ENCODE data around the gene NCAM2.
"Not testable (repeated sequence)": the region's sequence is repeated elsewhere in the genome, so short reads cannot be mapped to it uniquely, and the experiment has no call there.

Gene NCAM2

DNA sequence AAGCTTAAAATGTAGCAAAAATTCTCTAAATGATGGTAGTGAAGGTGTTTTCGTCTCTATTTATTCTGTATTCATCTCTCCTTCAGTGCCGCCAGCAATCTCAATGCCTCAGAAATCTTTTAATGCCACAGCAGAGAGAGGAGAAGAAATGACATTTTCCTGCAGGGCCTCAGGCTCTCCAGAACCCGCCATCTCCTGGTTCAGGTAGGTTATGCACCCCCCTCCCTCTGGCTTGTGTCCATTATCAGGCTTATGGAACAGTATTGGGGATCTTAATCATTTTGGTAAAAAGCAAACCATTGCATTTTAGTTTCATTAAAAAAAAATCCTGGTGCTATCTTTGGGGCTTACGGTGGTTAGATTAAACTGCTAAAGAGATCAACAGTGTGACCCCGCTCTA is 326.1 kb downstream of the NCAM2 start:
- DNase-seq (ENCODE audit: low spot score), result no peak

DNA sequence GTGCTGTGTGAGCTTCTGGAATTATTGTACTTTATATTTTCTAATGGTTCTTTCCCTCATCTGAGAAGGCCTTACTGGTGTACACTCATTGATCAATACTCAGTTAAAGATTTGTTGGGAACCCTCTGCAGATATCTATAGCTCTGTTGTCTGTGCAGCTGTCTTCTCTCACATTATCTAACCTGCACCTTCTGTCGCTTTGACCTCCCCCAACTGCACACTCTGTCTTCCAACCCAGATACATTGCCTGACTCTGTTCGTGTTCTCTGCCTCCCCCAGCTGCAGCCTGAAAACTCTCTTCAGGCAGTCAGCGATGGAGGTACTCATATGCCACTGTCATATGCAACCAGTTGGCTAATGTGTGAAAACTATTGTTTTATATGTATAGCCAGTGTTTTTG is 334.3 kb downstream of the NCAM2 start:
- no peak for DNase-seq (ENCODE audit: low spot score)

DNA sequence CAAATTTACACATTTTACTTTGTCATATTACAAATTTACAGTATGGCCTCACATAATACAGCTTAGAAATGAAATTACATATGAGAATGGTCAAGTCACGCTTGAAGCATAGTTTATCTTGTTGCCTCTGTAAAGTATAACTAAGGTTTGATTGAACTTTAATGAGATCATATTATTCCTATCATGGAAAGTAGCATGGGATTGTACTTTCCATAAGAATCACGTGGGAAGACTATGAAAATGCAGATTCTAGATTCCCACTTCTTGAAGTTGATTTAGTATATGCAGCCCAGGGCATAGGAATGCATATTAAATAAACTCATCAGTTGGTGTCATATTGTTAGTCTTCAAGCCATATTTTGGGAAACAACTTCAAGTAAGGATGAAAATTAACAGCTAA is 342.8 kb downstream of the NCAM2 start:
- DNase-seq (ENCODE audit: low spot score), result no peak

DNA sequence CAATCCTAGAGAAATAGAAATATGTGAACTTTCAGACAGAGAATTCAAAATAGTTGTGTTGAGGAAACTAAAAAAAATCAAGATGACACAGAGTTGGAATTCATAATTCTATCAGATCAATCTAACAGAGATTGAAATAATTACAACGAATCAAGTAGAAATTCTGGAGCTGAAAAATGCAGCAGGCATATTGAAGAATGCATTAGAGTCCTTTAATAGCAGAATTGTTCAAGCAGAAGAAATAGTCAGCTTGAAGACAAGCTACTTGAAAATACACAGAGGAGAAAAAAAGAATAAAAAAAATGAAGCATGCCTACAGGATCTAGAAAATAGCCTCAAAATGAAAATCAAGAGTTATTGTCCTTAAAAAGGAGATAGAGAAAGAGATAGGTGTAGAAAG is 347.1 kb downstream of the NCAM2 start:
- no peak for DNase-seq (ENCODE audit: low spot score)

DNA sequence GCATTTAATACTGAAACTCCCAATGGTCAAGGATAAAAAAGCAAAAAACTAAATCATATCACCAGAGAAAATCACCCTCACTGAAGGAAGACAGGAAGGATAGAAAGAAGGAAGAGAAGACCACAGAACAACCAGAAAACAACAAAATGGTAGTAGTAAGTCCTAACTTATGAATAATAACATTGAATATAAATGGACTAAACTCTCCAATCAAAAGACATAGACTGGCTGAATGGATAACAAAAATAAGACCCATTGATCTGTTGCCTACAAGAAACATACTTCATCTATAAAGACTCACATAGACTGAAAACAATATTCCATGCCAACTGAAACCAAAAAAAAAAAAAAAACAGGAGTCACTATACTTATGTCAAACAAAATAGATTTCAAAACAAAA is 347.7 kb downstream of the NCAM2 start:
- DNase-seq (ENCODE audit: low spot score), result no peak

DNA sequence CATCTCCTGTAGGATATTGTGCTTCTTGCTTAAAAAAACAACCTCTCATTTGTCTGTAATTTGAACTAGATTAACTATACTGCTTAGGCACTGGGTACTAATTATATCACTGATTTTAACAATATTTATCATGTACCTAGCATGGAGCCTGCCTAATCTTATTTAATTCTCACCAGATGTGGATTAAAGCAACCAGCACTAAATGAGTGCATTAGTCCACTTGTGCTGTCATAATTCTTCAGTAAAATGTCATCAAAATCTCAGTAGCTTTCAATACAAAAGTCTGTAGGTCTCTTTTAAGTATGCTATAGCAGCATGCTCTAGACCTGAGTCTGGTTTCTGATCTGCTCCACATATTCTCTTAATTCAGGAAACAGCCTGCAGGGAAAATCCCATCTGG is 368.1 kb downstream of the NCAM2 start:
- no peak for DNase-seq (ENCODE audit: low spot score)

DNA sequence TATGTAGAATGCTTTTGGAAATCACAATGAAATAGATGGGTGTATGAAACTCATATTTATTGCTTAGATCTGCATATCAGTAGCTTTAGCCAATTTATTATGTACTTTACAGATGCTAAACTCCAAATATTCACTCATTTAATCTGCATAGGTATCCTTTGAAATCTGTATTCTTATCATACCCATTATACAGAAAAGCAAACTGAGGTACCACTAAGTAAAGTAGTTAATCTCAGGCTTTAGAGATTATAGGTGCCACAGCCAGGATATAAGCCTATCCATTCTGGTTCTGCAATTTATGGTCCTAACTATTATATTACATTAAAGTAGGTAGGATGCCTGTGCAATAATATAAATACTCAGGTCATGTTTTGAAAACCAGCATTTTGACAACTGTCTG is 369.4 kb downstream of the NCAM2 start:
- DNase-seq (ENCODE audit: low spot score), result no peak

DNA sequence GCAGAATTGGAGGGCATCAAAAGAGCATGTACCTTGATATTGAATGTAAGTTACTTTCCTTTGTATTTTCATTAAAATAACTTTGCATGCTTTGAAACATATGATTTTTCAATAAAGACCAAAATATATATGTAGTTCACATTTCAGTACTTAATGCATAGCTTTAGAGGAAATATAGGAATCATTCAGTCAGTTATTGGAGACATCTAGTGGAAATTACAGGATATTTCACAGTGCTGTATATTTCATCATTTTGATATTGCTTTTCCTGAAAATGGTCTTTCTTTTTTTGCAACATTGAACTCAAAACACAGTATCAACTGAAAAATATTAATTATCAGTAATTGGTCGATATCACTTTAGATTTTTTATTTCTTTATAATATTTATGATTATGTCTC is 375.8 kb downstream of the NCAM2 start:
- no peak for DNase-seq (ENCODE audit: low spot score)

DNA sequence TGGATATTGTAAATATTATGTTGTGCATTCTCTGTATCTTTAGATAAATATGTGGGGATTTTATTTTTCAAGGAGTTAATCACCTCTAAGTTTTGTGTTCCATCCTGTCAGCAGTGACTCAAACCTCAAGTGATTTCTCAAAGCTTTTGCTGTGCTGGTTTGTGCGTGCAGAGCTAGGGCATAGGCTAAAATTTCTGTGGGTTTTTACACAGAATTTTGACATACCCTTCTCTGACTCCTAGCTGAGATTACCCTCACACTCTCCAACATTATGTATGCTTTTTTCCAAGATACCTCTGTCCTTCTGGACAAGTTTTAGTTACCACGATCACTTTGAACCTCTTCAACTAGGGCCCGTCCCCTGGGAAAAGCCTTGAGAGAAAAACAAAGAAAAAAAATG is 384.9 kb downstream of the NCAM2 start:
- DNase-seq (ENCODE audit: low spot score), result no peak

DNA sequence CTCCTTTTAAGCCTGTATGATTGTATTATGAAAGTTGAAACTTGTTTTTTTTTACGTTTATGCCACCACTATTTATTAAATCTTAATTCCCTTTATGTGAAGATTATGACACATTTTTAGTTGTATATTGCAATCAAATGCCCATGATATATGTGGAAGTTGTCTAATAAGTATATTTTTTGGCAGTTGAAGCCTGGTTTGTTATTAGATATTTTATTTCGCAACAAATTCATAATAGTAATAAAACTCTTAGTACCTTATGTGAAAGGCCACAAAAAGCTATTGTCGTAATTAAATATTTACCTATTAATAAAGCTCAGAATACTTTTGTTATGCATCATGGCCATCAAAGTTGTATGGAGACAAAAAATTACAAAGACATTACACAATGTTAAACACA is 386.8 kb downstream of the NCAM2 start:
- no peak for DNase-seq (ENCODE audit: low spot score)

DNA sequence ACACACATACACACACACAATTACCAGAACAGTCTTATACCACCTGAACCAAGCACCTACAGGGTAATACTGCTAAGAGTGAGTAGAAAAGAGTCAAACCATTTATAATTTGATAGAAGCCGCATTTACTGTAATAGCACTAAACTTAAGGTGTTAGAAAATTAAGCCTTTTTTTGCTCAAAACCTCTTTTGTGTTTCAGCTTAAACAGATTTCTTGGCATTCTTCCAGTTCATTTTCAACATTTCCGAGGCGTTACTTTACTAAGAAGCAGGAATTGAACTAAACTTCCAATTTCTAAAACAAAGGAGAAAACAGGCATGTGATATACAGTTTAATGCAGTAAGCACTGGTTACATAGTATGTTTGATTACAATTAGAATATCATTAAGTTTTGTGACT is 387.2 kb downstream of the NCAM2 start:
- no peak for DNase-seq (ENCODE audit: low spot score)

DNA sequence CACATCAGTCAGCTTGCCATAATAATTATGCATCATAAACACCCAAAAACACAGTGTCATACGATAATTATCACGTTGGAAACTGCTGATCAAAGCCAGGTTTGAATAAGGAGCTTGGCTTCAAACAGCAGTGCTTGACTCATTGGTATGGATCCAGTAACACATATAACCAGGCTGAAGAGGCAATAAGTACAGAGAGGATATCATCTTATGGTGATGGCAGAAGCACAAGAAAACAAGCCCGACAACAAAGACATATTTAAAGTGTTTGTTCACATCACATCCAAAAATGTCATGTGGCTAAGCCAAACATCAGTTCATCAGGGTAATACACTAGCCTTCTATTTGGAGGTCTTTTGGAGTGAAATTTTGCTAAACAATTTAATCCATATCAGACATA is 389.7 kb downstream of the NCAM2 start:
- no peak for DNase-seq (ENCODE audit: low spot score)

DNA sequence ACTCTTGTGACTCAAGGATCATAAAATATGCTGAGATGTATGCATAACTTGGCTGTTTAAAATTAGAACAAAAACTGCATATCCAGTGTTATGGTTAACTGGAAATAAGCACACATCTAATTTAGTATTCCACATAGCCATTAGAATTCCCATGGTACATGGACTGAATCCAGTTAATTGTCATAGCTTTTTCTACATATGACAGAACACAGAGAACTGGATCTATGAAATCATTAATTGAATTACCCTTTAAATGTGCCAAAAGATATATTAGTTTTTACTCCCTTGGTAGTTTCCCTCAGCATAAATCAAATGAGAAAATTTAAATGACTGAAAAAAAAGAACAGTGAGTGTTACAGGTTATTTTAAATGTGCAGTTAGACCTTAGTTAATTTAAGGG is 395.9 kb downstream of the NCAM2 start:
- DNase-seq (ENCODE audit: low spot score), result no peak

DNA sequence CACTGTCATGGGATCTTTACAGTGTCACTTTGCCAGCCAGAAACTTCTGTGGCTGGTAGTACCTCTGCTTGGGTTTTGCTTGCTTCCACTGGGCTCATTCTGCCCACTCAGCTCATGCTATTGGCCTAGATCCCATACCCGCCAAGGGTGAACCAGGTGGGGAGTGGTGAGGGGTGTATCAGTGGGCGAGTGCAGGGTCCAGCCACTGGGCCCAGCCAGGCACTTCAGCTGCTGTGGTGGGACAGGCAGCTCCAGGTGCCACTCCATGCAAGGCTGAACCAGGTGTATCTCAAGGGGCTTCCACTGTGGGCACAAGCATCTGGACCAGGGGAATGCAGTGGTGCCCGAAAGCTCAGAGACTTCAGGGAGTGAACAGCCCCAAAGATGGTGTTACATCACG is 398.2 kb downstream of the NCAM2 start:
- DNase-seq (ENCODE audit: low spot score), result no peak

DNA sequence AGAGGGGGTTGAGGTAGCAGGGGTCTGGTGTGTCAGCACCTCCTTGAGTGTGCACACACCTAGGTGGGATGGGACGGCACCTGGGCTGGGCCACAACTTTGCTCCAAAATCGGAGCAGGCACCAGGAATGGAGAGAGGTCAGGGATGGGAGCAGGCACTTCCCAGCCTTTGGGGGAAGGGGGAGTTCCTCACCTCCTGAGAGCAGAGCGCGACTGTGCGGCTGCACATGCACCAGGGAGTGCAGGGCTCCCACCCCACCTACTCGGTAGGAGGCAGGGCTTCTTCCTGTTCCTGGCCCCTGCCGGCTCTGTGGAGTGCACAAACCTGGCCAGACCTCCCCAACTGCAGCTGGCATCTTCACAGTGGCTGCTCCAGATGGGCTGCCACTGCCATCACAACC is 399.3 kb downstream of the NCAM2 start:
- DNase-seq (ENCODE audit: low spot score), result no peak

DNA sequence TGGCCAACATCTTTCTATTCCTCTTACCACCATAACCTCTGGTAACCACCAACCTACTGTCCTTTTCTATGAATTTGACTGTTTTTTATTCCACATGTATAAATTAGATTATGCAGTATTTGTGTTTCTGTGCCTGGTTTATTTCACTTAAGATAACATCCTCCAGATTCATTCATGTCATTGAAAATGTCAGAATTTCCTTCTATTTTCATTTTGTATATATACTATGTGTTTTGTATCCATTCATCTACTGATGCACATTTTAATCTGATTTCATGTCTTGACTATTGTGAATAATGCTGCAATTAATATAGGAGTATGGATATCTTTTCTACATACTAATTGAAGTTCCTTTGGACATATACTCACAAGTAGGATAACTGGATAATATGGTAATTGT is 403.2 kb downstream of the NCAM2 start:
- DNase-seq (ENCODE audit: low spot score), result no peak

DNA sequence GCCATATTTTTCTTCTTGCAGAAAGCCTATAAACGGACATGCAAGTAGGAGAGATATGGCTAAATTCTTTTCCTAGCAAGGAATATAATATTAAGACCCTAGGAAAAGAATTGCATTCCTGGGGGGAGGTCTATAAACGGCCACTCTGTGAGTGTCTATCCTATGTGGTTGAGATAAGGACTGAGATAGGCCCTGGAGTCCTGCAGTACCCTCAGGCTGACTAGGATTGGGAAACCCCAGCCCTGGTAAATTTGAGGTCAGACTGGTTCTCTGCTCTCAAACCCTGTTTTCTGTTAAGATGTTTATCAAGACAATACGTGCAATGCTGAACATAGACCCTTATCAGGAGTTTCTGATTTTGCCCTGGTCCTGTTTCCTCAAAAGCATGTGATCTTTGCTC is 404.0 kb downstream of the NCAM2 start:
- not testable (repeated sequence) for DNase-seq (ENCODE audit: low spot score)

DNA sequence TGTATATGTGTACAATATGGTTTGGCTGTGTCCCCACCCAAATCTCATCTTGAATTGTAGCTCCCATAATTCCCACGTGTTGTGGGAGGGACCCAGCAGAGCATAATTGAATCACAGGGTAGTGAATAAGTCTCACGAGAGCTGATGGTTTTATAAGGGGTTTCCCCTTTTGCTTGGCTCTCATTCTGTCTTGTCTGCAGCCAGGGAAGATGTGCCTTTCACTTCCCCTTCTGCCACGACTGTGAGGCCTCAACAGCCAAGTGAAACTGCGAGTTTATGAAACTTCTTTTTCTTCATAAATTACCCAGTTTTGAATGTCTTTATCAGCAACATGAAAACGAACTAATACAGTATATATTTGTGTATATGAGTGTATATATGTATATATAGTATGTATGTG is 406.1 kb downstream of the NCAM2 start:
- DNase-seq (ENCODE audit: low spot score), result not testable (repeated sequence)

DNA sequence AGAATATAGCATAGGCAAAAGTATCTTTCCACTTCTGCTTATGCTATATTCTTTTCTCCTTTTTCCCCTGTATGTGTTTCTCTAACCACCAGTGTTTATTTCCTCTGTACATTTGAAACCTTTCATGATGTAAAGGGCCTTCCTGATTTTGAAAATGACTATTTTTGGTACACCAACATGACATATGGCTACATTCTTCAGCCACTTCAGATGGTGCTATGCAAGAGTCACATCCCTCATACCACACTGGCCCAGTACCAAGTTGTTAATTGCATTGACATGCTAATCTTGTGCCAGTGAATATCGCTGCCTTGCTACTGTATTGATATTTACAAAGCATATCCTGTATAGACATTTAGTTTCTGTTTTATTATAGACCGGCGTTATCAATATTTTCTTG is 408.7 kb downstream of the NCAM2 start:
- no peak for DNase-seq (ENCODE audit: low spot score)

DNA sequence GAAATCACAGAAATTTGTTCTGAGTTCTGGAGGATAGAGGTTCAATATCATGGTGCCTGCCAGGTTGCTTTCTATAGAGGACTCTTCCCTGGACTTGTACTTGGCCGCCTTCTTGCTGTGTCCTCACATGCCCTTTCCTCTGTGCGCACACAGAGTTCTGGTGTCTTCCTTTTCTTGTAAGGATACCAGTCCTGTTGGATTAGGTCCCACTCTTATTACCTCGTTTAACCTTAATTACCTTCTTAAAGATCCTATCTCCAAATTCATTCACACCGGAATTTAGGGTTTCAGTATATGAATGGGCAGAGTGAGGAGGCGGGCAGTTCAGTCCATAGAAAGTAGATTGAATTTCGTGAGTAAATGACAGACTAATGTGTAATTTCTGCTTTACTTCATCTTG is 413.9 kb downstream of the NCAM2 start:
- no peak for DNase-seq (ENCODE audit: low spot score)

DNA sequence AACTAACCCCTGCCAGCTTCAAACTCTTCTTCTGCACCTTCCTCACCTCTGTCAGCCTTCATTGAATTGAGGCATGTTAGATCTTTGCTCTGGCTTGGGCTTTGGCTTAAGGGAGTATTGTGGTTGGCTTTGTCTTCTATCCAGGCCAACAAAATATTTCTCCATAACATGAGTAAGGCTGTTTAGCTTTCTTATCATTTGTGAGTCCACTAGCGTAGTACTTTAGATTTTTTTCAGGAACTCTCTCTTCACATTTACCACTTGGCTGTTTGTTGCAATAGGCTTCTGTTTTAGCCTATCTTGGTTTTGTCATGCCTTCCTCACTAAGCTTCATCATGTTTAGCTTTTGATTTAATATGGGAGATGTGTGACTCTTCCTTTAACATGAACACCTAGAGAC is 417.5 kb downstream of the NCAM2 start:
- DNase-seq (ENCODE audit: low spot score), result no peak

DNA sequence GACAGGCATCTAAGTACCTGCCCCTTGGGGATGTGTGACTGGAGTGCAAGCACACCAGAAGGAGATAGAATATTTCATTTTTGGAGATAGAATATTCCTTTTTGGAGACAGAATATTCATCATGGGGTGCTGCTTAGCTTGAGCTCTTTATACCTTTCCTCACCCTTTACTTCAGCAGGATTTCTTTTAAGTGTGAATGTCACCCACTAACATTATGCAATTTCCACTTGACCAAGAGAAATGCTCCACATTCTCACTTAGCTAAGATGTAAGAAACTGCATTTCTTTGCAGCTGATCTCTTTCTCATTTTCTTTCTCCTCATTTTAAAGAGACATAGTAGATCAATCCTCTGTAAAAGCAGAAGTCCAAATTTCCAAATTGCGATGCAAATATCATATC is 436.7 kb downstream of the NCAM2 start:
- DNase-seq (ENCODE audit: low spot score), result no peak

DNA sequence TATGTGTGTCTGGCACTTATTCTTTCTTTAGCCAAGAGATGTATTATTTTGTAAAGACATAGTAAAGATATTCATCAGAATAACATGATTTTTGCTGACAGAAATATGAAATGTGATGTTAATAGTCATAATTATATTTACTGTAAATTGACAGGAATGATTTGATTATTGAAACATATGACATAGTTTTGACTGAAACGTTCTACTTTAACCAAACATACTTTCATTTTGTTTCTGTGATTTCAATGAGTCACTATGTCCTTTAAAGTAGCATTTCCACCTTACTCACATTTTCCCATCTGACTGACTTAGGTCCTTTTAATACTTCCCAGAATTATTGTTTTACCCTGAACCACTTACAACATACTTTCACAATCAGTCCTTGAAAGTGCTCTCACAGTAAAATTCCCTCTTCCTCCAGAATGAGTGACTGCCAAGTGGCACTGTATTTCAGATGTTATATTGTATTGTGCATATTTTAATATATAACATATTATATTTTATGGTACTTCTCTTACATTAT is 437.9 kb downstream of the NCAM2 start:
- no peak for DNase-seq (ENCODE audit: low spot score)

DNA sequence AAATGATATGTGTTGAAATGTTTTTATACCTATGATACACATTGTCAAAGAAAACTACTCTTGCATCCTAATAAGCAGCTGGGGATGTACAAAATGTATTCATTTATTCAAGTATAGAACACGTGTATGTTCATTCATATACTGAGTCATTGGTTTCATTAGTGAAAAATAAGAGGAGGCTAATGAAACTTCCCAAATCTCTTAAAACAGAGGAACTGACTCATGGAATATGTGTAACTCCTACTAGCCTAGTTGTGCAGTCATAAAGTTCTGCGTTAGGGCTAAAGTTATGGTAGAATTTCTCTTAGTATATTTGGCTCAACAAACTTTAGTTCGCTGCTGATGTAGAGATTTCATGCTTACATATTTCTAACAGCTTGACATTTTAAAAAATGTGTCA is 441.6 kb downstream of the NCAM2 start:
- no peak for DNase-seq (ENCODE audit: low spot score)

DNA sequence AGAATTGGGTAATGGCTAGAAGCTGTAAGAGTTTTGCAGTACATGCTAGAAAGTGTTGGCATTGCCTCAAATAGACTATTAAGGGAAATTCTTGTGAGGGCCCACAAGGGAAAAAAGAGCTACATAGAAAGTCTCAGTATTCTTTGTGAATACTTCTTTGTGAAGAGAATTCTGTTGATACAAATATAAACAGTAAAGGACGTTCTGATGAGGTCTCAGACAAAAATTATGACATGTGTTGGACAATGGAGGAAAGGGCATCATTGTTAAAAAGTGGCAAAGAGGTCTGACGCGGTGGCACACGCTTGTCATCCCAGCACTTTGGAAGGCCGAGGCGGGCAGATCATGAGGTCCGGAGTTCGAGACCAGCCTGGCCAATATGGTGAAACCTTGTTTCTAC is 458.9 kb downstream of the NCAM2 start:
- DNase-seq (ENCODE audit: low spot score), result no peak

Measured in CD4-positive, alpha-beta T cell treated with Interleukin-2 at 100 ng/mL for 4 hours (primary cell).